Right hindlimb (tissue), 1 donor: ENCODE data around the gene SLC16A14.
"Not testable (repeated sequence)": the region's sequence is repeated elsewhere in the genome, so short reads cannot be mapped to it uniquely, and the experiment has no call there.

Source experiments
- DNase-seq: peaks from one replicate; pipeline ENCODE4 v3.0.0-alpha.2; 2018

Gene SLC16A14

GRCh38 chr2:230068651-230069055 is at the start of gene SLC16A14:
SLC16A14 (minus strand) TSS chr2:230068924; CDS start chr2:230059352, 9,572 bp downstream.
- peak; percentile 66 for DNase-seq

GRCh38 chr2:230106771-230107170 is 38.0 kb upstream of the SLC16A14 start:
- no peak for DNase-seq

- DNase-seq = not testable (repeated sequence)
Observed at GRCh38 chr2:230101967-230102366, 33.2 kb upstream of the SLC16A14 start.

GRCh38 chr2:230097841-230098240 is 29.1 kb upstream of the SLC16A14 start:
- no peak for DNase-seq

GRCh38 chr2:230097424-230097823 is 28.7 kb upstream of the SLC16A14 start:
- no peak for DNase-seq

- DNase-seq = no peak
Observed at GRCh38 chr2:230090967-230091366, 22.2 kb upstream of the SLC16A14 start.

GRCh38 chr2:230085201-230085600 is 16.5 kb upstream of the SLC16A14 start:
- no peak for DNase-seq

GRCh38 chr2:230077851-230078547 is 9.3 kb upstream of the SLC16A14 start:
- no peak for DNase-seq

GRCh38 chr2:230076819-230077218 is 8.1 kb upstream of the SLC16A14 start:
- DNase-seq = no peak

GRCh38 chr2:230075988-230076631 is 7.4 kb upstream of the SLC16A14 start:
- no peak for DNase-seq

- DNase-seq = no peak
Observed at GRCh38 chr2:230071421-230071820, 2.7 kb upstream of the SLC16A14 start.

- no peak for DNase-seq
Observed at GRCh38 chr2:230069402-230069801, 678 bp upstream of the SLC16A14 start.

GRCh38 chr2:230068016-230068650 is 591 bp downstream of the SLC16A14 start:
- peak; percentile 66 for DNase-seq

- DNase-seq = no peak
Observed at GRCh38 chr2:230060672-230061293, 7.9 kb downstream of the SLC16A14 start.

- no peak for DNase-seq
Observed at GRCh38 chr2:230053753-230054478, 14.8 kb downstream of the SLC16A14 start.

GRCh38 chr2:230052299-230052698 is 16.4 kb downstream of the SLC16A14 start:
- DNase-seq = no peak

- no peak for DNase-seq
Observed at GRCh38 chr2:230050136-230050535, 18.6 kb downstream of the SLC16A14 start.

- DNase-seq = no peak
Observed at GRCh38 chr2:230048010-230048671, 20.6 kb downstream of the SLC16A14 start.

- no peak for DNase-seq
Observed at GRCh38 chr2:230046491-230046890, 22.2 kb downstream of the SLC16A14 start.

GRCh38 chr2:230043461-230043860 is 25.3 kb downstream of the SLC16A14 start:
- no peak for DNase-seq

GRCh38 chr2:230043025-230043424 is 25.7 kb downstream of the SLC16A14 start:
- DNase-seq = no peak

GRCh38 chr2:230042195-230042594 is 26.5 kb downstream of the SLC16A14 start:
- no peak for DNase-seq
